Suppressor macrophage (primary cell): ENCODE measurements around the gene RNF135.
A peak's percentile ranks its signal among the peaks of the same experiment; 100 is the strongest.
"Not testable (repeated sequence)": the region's sequence is repeated elsewhere in the genome, so short reads cannot be mapped to it uniquely, and the experiment has no call there.

Experiments
- DNase-seq, 4 experiments: peaks; one replicate each; pipeline ENCODE4 v3.0.0-alpha.2; 2020 to 2022

The RNF135 gene

GRCh38 chr17:30954046-30954830, 16.6 kb upstream of the RNF135 start:
- peak; percentile 83 to 95 (median 91) for DNase-seq

GRCh38 chr17:30956764-30957374, 14.0 kb upstream of the RNF135 start:
- peak in 3 of 4 experiments; percentile 47 to 67 (median 54) for DNase-seq

- no peak for DNase-seq
Measured at GRCh38 chr17:30957741-30958140, 13.1 kb upstream of the RNF135 start.

GRCh38 chr17:30958187-30958586, 12.7 kb upstream of the RNF135 start:
- peak; percentile 67 to 87 (median 84) for DNase-seq

GRCh38 chr17:30961209-30962188, 9.3 kb upstream of the RNF135 start:
- DNase-seq = peak; percentile 48 to 82 (median 73)

- peak; percentile 30 to 60 (median 46) for DNase-seq
Measured at GRCh38 chr17:30964312-30964711, 6.5 kb upstream of the RNF135 start.

- DNase-seq = peak in 2 of 4 experiments; percentile 38 to 41
Measured at GRCh38 chr17:30964876-30965275, 6.0 kb upstream of the RNF135 start.

GRCh38 chr17:30965686-30966085, 5.2 kb upstream of the RNF135 start:
- DNase-seq = peak; percentile 57 to 82 (median 72)

GRCh38 chr17:30967911-30968310, 2.9 kb upstream of the RNF135 start:
- DNase-seq = peak in 1 of 4 experiments; percentile 34

GRCh38 chr17:30969989-30970830, 629 bp upstream of the RNF135 start:
- DNase-seq = peak; percentile 42 to 60 (median 56)

- no peak for DNase-seq
Measured at GRCh38 chr17:30975042-30975820, 4.4 kb downstream of the RNF135 start.

GRCh38 chr17:30979919-30980318, 9.1 kb downstream of the RNF135 start:
- DNase-seq = not testable (repeated sequence)

- DNase-seq = no peak
Measured at GRCh38 chr17:30981531-30982519, 11.0 kb downstream of the RNF135 start.

GRCh38 chr17:30982855-30983254, 12.0 kb downstream of the RNF135 start:
- DNase-seq = peak in 2 of 4 experiments; percentile 11 to 28

GRCh38 chr17:30990458-30990857, 19.6 kb downstream of the RNF135 start:
- no peak for DNase-seq

GRCh38 chr17:30992551-30992950, 21.7 kb downstream of the RNF135 start:
- DNase-seq = no peak

GRCh38 chr17:30995347-30995746, 24.5 kb downstream of the RNF135 start:
- DNase-seq = no peak

- DNase-seq = no peak
Measured at GRCh38 chr17:30996486-30996885, 25.6 kb downstream of the RNF135 start.

GRCh38 chr17:30997270-30997669, 26.4 kb downstream of the RNF135 start:
- DNase-seq = no peak

GRCh38 chr17:30997842-30998241, 27.0 kb downstream of the RNF135 start:
- no peak for DNase-seq
